Hepatocyte (in vitro differentiated cells): ENCODE results near the gene RBM47.

Experiments
- CTCF ChIP-seq: fragments of 200-600 bp; sonication (generic); IDR thresholded peaks from 2 replicates; pipeline ENCODE4 v1.5.1; 2016; ENCODE audit warnings: antibody characterized with exemption, mild to moderate bottlenecking; ENCODE audit not compliant: poor library complexity
- EZH2 ChIP-seq: fragments of 200-600 bp; sonication (generic); IDR thresholded peaks from 2 replicates; pipeline ENCODE4 v1.6.1; 2016; ENCODE audit warnings: antibody characterized with exemption, mild to moderate bottlenecking, borderline replicate concordance
- EZH2phosphoT487 ChIP-seq: fragments of 200-600 bp; sonication (generic); IDR thresholded peaks from one replicate; pipeline ENCODE4 v1.6.1; 2018; ENCODE audit warnings: antibody characterized with exemption, mild to moderate bottlenecking, low read depth, moderate library complexity; ENCODE audit not compliant: unreplicated experiment, severe bottlenecking

GRCh38 chr4:40648131-40648530 lies 18.5 kb upstream of the RBM47 start:
- TF ChIP-seq CTCF (no peak), EZH2 (no peak), EZH2phosphoT487 (no peak)
